Putamen (tissue), 1 donor: ENCODE measurements around the gene CCBE1.
"Not testable (repeated sequence)": the region's sequence is repeated elsewhere in the genome, so short reads cannot be mapped to it uniquely, and the experiment has no call there.

ENCODE experiments used
- DNase-seq: peaks from one replicate; pipeline ENCODE4 v3.0.0-alpha.2; 2016; ENCODE audit warnings: low spot score

The CCBE1 gene

DNA sequence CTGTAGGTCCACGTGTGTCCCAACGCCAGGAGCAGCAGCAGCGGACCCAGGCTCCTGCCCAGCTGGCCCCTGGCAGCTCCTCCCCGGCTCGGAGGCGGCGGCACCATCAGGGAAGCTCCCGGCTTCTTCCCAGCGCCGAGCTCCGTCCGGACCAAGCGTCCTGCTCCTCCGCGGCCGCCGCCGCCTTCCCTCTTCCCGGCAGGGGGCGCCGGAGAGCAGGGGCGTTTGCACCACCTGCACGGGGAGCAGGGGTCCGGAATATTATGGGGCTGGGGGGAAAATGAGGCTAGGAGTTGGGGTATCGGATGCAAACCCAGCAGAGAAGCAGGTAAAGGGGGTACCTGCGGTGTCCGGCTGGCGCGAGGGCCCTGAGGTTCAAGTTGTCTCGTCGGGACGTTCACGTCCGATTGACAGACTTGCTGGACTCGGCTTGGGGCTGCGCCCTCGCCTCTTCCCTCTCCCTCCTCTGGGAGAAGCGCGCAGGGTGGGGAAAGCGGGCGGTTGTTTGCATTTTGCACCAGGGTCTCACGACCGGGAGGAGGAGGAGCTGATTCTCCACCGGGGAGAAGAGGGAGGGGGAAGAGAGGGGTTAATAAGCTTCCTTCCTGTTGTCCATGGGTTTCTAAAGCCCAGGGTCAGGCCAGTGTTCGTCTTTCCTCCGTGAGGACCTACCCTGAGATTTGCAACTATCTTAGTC lies at the start of gene CCBE1:
Gene CCBE1 (minus strand): TSS at position 188 of the 697 bp plus-strand sequence.
- DNase-seq: no peak

DNA sequence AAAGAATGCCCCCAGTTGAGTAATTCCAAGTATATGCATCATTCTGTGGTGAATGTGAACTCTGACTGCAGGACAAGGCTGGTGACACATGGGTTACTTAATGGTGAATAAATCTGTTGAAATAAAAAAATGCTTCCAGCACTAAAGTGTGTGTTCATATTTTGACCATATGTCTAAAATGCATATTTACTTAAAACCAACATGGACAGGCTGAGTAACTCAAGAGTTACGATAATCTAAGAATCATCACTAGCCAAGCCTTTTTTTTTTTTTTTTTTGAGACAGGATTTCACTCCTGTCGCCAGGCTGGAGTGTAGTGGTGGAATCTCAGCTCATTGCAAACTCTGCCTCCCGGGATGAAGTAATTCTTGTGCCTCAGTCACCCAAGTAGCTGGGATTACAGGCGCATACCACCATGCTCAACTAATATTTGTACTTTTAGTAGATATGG lies 47.1 kb upstream of the CCBE1 start:
- DNase-seq: no peak

DNA sequence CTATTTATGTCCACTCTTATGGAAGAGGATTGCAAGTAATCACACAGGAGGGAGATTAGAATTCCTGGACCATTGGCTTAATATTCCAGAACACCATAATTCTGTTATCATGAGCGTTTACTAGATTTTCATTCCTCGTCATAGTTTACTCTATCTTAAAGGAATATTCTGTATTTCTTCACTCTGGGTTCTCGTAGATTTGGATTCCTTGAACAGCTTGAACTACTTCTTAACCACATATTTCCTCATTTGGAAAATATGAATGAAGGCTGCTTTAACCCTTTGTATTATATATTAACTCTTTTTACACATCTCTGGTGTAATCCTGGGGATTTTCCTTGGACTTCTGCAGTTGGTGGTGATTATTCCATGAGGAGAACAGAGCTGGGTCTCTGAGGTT lies 46.3 kb upstream of the CCBE1 start:
- DNase-seq: no peak

DNA sequence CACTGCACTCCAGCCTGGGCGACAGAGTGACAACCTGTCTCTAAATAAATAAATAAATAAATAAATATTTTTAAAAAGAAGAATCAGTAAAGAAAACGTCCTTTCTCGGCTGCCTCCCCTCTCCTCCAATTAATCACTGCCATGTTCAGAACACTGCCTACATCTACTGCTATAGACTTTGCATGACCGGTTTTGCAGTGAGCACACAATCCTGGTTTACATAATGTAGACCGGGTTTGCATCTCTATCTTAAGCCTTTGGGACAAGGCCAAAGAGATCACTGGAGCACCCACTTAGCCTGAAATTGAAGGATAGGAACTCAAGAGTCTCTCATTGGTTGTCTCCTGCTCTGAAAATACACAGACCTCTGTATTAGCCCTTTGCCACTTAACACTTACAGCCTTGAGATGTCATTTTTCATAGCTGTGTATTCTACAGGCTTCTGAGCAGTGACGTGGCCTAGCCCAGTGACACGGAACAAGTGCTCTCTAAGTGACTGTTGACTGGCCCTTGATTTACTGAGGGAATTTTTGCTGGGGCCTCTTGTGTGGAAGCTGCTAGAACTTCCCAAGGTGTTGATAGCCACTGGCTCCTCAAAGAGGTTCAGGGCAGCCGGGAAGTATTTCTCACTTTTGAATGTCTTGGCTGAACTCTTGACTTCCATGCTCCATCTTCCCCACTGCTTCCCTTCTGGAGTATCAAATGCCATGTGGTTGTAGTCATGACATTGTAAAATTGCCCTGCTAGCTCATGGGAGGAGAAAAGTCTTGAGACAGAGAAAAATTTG lies 45.3 kb upstream of the CCBE1 start:
- DNase-seq: no peak

DNA sequence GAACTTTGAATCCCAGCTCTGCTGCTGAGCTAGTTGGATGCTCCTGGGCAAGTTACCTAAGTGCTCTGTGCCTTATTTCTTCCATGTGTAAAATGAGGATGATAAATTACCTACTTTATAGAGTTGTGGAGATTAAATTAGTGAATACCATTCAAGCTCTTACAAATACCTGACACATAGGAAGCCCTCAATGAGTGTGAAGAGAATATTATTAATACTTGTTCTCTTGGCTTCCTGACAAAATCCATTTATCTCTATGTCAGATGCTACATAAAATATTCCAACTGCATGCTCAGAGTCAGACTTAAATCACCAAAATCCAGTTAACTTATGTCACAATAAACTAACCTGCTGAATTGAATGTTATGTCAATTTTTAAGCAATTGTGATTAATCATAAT lies 42.9 kb upstream of the CCBE1 start:
- no peak for DNase-seq

DNA sequence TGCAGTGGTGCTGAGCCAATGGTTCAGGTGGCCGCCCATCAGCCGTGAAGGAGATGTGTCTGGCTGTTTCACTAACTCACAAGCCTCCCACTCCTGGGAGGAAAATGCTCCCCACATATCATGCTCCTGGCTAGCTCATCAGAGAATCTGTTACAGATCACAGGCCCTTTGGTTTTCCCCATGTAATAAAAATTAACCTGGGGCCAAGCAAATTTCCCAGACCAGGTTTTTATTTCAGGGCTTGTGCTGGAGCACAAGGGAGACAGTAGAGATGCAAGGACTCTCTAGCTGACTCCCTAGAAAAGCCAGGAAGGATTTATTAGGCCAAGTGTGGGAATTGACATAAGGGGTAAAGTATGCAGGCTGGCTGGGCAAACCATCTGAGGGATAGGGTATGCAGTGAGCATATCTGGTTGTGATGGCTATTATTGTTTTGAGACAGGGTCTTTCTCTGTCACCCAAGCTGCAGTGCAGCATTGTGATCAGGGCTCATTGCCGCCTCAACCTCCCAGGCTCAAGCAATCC lies 40.6 kb upstream of the CCBE1 start:
- DNase-seq: no peak

DNA sequence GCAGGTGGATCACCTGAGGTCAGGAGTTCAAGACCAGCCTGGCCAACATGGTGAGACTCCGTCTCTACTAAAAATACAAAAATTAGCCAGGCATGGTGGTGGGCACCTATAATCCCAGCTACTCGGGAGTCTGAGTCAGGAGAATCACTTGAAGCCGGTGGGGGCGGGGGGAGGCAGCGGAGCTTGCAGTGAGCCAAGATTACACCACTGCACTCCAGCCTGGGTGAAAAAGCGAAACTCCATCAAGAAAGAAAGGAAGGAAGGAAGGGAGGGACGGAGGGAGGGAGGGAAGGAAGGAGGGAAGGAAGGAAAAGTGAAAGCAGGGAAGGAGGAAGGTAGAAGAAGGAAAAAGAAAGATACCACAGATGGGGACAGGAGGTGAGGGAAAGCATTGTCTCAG lies 40.1 kb upstream of the CCBE1 start:
- DNase-seq: not testable (repeated sequence)

DNA sequence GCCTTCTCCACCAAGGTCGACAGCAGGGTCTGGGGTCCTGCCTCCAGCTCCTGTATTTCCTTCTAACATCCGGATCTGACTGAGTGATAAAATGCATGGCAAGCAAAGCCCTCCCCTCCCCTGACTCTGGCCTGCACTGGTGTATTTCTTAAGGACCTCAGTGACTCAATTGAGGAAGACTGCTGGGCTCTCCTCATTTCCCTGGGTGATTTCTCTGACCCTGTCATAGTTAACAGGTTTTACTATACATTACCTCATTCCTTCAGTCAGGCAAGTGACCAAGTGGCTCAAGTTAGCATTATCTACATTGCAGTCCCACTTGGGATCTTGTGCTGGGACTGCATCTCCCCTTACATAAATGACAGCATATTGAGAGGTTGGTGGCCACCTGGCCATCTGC lies 38.8 kb upstream of the CCBE1 start:
- no peak for DNase-seq

DNA sequence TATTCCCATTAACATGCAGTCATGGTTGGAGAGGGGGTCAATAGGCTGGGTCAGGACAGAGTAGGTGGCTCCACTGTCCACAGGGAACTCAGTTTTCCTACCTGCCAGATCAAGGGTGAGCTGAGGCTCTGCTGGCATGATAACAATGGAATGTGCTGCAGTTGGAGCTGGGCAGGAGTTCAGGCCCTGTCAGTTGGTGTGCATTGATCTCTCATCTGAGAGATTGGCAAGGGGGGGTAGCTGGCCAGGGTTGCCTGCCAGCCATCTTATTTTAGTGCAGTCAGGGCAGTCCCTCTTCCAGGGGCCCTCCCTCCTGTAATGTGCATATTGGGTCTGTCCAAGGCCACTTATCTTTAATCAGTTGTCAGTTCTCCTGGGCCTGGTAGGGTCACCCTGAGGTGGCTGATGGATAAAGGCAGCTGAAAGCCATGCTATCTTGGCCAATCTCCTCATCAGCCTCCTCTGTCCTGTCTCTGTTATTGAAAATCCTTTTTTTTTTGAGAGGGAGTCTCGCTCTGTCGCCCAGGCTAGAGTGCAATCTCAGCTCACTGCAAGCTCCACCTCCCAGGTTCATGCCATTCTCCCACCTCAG lies 38.1 kb upstream of the CCBE1 start:
- DNase-seq: no peak

DNA sequence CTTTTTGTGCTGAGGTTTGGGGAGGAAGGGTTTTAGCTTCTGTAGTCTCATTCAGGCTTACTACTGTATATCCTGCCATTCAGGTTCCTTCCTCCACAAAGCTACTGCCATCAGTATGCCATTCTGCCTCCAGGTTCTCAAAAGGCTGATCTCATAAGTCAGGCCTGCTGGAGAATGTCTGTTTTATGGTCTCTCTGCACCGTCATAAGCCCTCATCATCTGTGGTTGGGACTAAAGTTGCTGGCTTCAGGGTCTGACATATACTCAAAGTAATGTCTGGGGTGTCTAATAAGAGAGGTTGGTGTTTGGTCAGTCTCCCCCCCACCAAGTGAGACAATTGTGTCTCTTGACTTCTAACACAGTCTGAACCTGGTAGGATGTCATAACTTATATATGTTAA lies 36.2 kb upstream of the CCBE1 start:
- no peak for DNase-seq

DNA sequence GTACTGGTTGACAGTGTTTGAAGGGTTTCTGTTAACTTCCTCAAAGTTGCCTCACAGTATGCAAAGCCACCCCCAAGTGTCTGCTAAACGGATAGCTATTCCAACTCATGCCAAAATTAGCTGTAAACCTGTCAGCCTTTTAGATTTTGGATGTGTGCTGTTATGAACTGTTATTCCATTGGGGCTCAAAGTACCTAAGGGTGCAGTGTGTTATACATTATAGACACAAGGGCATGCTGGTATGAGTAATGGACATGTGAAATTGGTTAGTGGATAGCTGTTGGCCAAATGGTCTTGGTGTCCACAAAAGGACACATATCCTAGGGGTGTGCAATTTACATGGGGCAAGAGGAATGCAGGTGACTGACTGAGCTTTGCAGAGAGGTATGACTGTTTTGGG lies 33.7 kb upstream of the CCBE1 start:
- no peak for DNase-seq

DNA sequence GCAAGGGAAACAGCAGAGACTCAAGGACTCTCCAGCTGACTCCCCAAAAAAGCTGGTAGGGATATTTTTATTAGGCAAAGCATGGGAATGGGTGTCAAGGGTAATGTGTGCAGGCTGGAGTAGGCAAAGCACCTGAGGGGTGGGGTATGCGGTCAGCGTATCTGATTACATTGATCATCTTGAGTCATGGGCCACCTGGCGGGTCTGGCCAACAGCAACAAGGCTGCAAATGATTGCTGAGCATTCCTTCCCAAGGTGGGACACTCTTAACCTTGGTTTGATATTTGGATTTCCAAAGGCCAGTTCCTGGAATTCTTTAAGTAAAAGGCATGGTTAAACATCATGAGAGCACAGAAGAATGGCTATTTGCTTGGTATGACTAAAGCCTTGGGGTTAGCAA lies 32.6 kb upstream of the CCBE1 start:
- DNase-seq: no peak

DNA sequence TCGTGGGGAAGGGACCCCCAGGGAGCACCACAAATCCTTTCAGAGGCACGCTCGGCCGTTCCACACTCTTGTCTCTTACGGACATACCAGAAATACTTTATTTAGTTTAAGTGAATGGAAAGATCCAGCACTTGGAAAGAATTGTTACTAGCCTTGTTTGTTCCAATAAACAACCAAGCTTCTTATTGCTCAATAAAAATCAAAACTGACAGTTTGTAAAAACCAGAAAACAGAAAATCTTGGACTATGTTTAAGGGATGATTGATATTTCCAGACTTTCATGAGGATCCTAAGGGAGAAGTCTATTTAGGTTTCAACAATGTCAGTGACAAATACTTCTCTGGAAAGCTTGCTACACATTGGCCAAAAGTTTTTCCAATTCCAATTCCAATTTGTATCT lies 31.6 kb upstream of the CCBE1 start:
- DNase-seq: no peak

DNA sequence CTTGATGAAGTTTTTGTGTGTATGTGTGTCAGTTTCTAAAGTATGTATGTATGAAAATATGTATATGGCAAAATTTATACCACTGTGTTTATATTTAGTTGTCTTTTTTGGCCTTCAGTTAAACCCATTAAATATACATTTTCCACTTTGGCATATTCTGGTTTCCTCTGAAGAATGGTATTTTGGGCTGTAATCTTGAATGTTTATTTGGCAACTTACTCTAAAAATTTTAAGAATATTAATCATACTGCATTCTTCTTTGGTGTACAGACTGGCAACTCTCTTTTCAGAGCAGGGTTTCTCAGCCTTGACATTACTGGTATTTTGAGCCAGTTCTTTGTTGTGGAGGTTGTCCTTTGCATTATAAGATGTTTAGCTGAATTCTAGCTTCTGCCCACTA lies 27.9 kb upstream of the CCBE1 start:
- no peak for DNase-seq

DNA sequence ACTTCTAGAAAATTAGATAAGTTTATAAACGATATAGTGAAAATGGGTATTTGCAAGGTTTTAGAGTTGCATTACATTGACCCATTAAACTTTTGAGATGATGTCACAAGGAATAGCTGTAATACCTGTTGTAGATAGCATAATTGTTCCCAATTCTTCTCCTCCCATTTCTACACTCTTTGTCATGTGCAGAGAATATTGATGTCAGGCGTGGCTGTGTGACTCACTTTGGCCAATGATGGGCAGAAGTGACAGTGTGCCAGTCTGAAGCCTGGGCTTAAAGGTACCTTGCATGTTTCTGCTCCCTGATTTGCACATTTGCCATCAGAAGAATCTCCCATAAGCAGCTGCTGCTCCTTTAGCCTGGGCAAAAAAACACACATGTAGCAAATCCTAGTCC lies 26.9 kb upstream of the CCBE1 start:
- no peak for DNase-seq

DNA sequence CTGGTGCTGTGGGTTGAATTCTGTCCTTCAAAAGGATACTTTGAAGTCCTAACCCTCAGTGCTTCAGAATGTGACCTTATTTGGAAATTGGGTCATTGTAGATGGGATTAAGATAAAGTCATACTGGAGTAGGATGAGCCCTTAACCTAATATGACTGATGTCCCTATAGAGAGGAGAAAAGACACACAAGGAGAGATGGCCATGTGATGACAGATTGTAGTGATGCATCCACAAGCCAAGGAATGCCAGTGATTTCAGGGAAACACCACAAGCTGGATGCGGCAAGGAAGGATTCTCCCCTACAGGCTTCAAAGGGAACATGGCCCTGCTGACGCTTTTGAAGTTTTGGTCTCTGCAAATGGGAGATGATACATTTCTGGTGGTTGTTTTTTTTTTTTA lies 24.7 kb upstream of the CCBE1 start:
- DNase-seq: no peak

DNA sequence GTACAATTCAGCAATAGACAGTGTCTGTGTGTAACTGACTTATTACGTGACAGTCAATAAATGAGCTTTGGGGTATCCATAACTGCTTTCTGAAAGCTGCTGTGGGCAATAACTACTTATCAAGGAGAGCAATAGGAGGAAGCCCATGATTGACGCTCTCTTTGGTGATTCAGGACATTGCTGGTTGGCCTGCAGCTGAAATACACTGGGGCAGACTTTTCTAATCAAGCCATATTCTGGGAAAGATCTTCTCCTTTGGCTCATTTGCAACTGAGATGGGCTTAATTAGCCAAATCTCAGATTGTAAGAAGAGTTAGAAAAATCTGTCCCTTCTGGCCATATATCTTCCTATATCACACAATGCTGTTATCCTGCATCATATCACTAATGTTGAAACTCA lies 24.0 kb upstream of the CCBE1 start:
- DNase-seq: no peak

DNA sequence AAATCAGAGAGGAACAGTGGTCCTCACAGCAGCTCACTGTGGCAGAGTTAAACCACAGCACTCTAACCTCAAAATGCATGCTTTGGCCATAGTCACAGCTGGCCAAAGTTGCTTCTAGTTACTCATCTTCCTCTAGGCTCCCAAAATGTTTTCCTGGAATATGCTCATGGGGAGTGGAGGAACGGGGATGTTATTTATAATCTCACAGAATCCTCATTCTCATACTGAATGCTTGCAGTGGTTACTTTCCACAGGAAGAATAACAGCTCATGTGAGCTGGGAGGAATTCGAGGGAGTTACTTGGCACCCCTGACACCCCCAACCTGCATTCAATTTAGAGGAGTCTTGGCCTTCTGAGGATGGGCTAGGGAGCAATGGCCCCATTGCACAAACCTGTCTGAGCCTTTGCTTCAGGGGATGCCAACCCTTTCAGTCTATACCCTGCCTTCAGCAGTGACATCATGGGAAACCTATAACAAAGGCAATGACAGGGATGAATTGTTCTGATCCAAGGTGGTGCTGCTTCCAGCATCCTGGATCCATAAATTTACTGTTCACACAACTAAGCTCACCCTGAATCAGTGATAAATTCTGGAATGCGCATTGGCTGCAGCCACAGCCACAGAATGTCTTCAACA lies 22.4 kb upstream of the CCBE1 start:
- no peak for DNase-seq

DNA sequence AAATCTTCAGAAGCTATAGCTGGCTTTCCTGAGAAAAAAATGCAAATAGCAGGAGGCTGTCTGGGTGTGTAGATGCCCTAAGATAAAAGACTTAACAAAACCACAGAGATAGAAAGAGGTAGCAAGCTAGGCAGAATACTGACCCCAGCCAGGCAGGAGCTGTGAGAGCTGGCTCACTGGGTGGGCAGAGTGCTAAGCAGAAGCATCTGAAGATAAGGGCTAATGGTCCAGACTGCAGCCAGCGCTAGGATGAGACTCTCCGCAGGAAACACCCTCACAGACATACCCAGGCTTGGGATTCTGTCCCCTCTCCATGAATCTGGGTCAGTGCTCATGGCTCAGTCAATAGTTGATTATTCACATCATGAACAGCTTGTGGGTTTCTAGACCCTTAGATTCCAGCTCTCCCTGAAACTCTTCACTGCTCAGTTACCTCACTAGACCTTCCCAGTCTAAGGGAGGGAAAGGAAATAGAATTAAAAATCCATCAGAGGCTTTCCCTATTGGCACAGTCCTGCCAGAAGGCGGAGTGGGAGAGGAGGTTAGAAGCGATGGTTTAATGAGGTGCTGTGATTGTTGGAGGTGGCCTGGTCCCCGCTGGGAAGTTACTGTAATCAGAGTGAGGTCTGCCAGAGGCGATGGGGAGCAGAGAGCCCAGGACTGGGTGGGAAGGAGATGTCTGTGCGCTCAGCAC lies 21.4 kb upstream of the CCBE1 start:
- no peak for DNase-seq

DNA sequence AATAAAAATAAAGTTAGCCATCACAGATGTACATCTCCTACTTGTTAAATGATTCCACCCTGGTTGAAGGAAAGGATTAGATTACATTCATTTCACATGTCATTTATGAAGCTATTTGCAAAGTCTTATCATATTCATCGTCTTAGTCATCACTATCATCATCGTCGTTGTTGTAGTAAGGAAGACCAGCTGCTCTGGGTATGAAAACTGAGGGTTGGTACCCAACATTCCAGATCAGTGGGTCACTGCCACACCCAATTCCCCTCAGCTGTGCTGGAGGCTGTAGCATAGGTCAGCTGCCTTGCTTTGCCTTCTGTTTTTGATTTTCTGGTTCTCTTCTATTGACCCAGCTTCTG lies 20.9 kb upstream of the CCBE1 start:
- no peak for DNase-seq

DNA sequence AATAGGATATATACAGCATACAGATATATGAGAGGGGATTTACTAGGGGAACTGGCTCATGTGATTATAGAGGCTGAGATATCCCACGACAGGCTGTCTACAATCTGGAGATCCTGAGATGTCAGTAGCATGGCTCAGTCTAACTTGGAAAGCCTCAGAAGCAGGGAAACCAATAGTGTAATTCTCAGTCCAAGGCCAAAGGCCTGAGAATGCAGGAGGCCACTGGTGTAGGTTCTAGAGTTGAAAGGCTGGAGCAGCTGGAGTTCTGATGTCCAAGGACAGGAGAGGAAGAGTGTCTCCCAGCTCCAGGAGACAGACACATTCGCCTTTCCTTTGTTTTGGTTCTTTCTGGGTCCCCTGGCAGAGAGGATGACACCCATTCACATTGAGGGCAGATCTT lies 20.1 kb upstream of the CCBE1 start:
- no peak for DNase-seq

DNA sequence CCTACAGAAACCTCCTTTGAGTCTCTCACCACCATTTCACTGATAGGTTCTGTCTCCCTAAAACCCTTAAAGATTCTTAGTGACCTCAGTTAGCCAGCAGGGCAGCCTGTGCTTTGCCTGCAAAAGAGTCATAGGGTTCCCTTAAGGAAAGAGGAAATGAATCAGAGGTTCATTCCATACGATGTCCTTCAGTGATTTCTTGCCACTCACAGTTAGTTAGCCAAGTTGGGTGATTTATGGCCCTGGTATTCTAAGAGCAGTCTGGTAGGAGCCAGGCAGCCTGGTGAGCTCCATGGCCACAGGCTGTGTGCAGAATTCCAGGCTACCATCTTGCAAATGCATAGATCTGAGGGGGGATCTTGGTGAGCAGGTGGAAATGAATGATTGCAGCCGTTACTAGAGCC lies 18.7 kb upstream of the CCBE1 start:
- DNase-seq: no peak
